WI38 (cell line): ENCODE measurements around the gene NGFR.
A peak's percentile ranks its signal among the peaks of the same experiment; 100 is the strongest.

Experiments
- H3K4me3 ChIP-seq: 2 replicates; pipeline ENCODE4 v1.5.1; 2011; ENCODE audit warnings: low read depth, mild to moderate bottlenecking, control low read depth, low read length
- TF ChIP-seq, protein P1 (sequence below): IDR thresholded peaks from 2 replicates; pipeline ENCODE4 v1.5.1; 2012; ENCODE audit warnings: low read depth, mild to moderate bottlenecking, control low read depth, low read length

Gene NGFR, protein sequence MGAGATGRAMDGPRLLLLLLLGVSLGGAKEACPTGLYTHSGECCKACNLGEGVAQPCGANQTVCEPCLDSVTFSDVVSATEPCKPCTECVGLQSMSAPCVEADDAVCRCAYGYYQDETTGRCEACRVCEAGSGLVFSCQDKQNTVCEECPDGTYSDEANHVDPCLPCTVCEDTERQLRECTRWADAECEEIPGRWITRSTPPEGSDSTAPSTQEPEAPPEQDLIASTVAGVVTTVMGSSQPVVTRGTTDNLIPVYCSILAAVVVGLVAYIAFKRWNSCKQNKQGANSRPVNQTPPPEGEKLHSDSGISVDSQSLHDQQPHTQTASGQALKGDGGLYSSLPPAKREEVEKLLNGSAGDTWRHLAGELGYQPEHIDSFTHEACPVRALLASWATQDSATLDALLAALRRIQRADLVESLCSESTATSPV

DNA sequence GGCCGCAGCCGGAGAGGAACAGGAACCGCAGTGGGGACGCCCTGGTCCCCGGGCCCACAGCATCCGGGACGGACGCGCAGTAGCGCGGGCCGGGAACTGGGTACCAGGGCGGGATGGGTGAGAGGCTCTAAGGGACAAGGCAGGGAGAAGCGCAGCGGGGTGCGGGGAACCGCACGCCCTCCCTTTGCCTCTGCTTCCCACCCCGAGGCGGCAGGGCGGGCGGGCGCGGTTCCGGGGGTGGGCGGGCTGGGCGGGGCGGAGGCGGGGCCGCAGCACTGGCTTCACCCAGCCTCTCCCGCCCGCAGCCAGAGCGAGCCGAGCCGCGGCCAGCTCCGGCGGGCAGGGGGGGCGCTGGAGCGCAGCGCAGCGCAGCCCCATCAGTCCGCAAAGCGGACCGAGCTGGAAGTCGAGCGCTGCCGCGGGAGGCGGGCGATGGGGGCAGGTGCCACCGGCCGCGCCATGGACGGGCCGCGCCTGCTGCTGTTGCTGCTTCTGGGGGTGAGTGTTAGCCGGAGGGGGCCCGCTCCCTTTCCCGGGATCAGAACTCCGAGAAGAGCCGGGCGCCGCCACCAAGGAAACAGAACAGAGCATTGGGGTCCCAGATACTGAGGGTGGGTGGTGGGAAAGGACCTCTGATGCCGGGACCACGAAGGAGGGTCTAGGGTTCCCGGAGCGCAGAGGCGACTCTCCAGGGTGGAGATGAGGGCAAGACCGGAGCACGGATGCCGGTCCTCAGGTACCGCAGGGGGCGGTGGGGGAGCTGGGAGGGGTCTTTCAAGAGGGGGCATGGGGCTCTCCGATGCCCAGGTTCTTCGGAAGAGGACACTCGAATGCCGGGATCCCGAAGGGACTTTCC, at the start of gene NGFR:
NGFR (plus strand) TSS at position 308 of the 856 bp plus-strand sequence; CDS start at position 433, 125 bp downstream.
- TF ChIP-seq, protein P1, sequence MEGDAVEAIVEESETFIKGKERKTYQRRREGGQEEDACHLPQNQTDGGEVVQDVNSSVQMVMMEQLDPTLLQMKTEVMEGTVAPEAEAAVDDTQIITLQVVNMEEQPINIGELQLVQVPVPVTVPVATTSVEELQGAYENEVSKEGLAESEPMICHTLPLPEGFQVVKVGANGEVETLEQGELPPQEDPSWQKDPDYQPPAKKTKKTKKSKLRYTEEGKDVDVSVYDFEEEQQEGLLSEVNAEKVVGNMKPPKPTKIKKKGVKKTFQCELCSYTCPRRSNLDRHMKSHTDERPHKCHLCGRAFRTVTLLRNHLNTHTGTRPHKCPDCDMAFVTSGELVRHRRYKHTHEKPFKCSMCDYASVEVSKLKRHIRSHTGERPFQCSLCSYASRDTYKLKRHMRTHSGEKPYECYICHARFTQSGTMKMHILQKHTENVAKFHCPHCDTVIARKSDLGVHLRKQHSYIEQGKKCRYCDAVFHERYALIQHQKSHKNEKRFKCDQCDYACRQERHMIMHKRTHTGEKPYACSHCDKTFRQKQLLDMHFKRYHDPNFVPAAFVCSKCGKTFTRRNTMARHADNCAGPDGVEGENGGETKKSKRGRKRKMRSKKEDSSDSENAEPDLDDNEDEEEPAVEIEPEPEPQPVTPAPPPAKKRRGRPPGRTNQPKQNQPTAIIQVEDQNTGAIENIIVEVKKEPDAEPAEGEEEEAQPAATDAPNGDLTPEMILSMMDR, result no peak
- H3K4me3 ChIP-seq, result peak within 1 kb of the TSS; percentile 39

DNA sequence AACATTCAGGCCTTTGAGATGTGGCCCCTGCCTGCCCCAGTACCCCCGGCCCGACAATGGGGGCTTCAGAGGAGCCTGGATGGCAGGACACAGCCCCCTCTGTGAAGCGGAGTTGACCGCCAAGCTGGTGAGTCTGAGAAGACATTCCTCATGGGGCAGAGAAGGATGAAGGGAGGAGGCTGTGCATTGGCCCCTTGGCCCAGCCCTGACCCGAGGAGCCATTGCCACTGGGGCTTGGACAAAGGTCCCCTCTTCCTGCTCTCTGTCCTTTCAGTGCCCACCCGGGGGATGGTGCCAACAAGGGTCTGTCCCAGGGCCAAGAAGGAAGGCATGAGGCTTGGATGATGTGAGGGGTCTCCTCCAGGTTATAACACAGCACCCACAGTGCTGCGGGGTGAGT, 49.5 kb upstream of the NGFR start:
- H3K4me3 ChIP-seq, result no peak overlapping the region
- TF ChIP-seq, protein P1, result no peak

DNA sequence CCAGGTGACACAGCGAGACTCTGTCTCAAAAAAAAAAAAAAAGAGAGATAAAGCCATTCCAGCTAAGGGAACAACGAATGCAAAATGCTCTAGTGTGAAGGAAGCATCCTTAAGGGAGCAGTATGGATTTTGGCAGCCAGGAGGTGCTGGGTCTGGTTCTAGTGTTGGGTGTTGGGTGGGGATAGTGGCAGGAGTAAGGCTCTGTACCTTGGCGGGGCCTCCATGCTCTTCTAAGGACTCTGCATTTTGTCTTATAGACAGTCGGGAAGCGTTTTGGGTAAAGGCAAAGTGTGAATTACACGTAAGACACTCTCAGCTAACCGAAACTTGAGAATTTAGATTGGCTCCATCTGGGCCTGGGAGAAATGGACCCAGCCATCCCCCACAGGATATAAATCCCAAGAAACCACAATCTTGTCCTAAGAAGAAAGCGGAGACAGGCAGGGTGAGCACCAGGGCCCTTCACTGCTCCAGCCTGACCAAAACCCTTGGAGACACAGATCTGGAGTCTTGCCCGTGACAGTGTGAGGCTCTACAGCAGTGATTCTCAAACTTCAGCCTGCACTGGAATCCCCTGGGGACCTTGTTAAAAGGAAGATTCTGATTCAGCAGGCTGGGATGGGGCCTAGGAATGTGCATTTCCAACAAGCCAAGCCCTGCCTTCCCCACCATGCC, 47.3 kb upstream of the NGFR start:
- no peak overlapping the region for H3K4me3 ChIP-seq
- TF ChIP-seq, protein P1, result no peak

DNA sequence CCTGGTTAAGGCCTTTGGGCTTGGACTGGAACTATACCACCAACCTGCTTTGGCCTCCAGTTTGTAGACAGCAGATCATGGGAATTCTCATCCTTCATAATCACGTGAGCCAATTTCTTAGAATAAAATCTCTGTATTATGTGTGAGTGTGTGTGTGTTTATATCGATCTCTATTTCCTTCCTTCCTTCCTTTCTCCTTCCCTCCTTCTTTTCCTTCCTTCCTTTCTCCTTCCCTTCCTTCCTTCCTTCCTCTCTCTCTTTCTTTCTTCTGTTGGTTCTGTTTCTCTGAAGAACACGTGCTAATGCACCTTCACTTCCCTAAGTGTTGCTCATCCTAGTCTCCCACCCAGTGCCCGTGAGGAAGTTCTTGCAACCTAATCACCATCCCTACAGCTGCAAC, 44.9 kb upstream of the NGFR start:
- TF ChIP-seq, protein P1, result no peak
- H3K4me3 ChIP-seq, result no peak overlapping the region

DNA sequence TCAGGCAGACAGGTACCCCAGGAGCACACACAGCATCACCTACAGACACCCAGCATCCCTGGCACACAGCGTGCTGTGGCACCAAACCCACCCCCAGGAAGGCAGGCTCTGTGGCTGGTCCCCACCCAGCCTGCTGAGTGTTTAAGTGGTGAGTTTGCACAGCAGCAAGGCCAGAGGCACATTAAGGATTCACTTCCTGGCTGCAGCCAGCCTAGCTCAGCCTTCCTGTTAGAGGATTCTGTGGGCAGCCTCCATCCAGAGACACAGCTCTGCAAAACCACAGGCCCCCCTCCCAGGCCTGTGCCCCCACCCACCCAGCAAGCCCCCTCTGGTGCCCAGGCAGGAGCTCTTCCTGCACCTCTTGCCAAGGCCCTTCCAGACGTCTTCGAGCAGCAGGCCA, 44.4 kb upstream of the NGFR start:
- TF ChIP-seq, protein P1, result no peak
- H3K4me3 ChIP-seq, result no peak overlapping the region

DNA sequence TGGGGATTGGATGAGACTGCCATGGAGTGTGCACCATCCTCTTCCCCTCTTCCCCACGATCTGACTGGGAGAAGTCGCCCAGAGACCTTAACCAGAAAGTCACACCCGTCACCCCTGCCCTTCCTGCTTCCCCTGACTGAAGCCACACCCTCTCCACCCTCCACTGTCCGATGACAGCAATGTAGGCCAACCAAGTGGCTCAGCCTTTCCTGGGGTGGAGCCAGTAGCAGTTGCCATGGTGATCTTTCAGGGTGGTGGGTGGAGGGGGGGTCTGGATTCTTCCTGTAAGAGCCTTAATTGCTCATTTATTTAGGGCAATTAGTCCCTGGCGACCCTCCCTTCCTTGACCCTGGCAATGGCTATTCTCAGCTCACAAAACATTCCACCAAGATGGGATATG, 42.9 kb upstream of the NGFR start:
- no peak overlapping the region for H3K4me3 ChIP-seq
- TF ChIP-seq, protein P1, result no peak
